Neural progenitor cell (in vitro differentiated cells): Measurements from ENCODE around the gene SIPA1.

Experiments
- EZH2 ChIP-seq: fragments of 200-600 bp; sonication (generic); IDR thresholded peaks from 2 replicates; pipeline ENCODE4 v1.6.1; 2017; ENCODE audit warnings: antibody characterized with exemption, mild to moderate bottlenecking, moderate library complexity
- EZH2phosphoT487 ChIP-seq: fragments of 200-600 bp; sonication (generic); IDR thresholded peaks from 2 replicates; pipeline ENCODE4 v1.6.1; 2017; ENCODE audit warnings: antibody characterized with exemption
- TF ChIP-seq, protein P1 (sequence below): fragments of 200-600 bp; sonication (generic); IDR thresholded peaks from 2 replicates; pipeline ENCODE4 v1.5.1; 2017; ENCODE audit warnings: antibody characterized with exemption, mild to moderate bottlenecking

DNA sequence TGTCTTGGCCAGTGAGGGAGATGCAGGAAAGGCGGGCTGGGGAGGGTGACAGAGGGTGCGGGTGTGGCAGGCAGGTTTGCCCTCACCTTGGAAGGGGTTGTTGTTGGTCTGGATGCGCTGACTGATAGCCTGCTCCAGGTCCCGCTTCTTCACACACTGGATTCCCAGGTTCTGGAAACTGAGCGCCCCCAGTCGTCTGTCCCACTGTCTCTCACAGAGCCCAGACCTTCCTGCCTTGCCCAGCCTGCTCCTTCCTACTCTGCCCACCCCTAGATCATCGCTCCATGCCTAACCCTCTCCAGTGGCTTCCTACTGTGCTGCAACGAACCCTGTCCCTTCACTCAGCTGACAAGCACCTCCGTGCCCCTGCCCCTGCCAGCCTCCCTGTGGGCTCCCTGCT lies 22.1 kb downstream of the SIPA1 start:
- TF ChIP-seq, protein P1, sequence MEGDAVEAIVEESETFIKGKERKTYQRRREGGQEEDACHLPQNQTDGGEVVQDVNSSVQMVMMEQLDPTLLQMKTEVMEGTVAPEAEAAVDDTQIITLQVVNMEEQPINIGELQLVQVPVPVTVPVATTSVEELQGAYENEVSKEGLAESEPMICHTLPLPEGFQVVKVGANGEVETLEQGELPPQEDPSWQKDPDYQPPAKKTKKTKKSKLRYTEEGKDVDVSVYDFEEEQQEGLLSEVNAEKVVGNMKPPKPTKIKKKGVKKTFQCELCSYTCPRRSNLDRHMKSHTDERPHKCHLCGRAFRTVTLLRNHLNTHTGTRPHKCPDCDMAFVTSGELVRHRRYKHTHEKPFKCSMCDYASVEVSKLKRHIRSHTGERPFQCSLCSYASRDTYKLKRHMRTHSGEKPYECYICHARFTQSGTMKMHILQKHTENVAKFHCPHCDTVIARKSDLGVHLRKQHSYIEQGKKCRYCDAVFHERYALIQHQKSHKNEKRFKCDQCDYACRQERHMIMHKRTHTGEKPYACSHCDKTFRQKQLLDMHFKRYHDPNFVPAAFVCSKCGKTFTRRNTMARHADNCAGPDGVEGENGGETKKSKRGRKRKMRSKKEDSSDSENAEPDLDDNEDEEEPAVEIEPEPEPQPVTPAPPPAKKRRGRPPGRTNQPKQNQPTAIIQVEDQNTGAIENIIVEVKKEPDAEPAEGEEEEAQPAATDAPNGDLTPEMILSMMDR = no peak
- TF ChIP-seq EZH2 = no peak
- no peak for TF ChIP-seq EZH2phosphoT487
